ENCODE measurements around the gene NBDY. TPM values are rescaled to one million over a fixed set of nuclear protein-coding genes. Genes with fewer than 3 reads are reported as not detected.
"Not testable (repeated sequence)": the region's sequence is repeated elsewhere in the genome, so short reads cannot be mapped to it uniquely, and the experiment has no call there.

Gene NBDY
- total RNA-seq: 30.7 TPM
- long read RNA-seq, transcript NBDY-201 (3 exons, 1,529 nt): major isoform, 21 of 26 reads
- long read RNA-seq, partial matches to known transcripts: 2 of 26 reads
- long read RNA-seq, other reads (novel, unspliced or antisense): 3 of 26 reads

- Histone ChIP-seq H3K4me1 (peaks cover 4% of the 10 kb centered on the region), H3K27me3 (no peaks in the 10 kb centered on the region), H3K36me3 (no peaks in the 10 kb centered on the region), H3K27ac (peak within 1 kb of the TSS; percentile 85), H3K9me3 (no peaks in the 10 kb centered on the region), H3K4me3 (peak within 1 kb of the TSS; percentile 63)
- peak; percentile 95 for ATAC-seq
- TF ChIP-seq CTCF (IDR thresholded peaks at IDR 0.05): no peak
- intact Hi-C loops (cut with DNase I): no loop called here
- peak; percentile 63 for DNase-seq
Observed at GRCh38 chrX:56729152-56729850, at the start of gene NBDY. TSS of gene NBDY (plus strand) at chrX:56729243. CDS start at chrX:56729354, 111 bp downstream.

- H3K27ac ChIP-seq; intact Hi-C loops (cut with DNase I); H3K27me3 ChIP-seq; H3K36me3 ChIP-seq; H3K9me3 ChIP-seq; ATAC-seq; DNase-seq; H3K4me1 ChIP-seq; H3K4me3 ChIP-seq: not testable (repeated sequence)
Observed at GRCh38 chrX:56704530-56704929, 24.5 kb upstream of the NBDY start.

- H3K27me3 ChIP-seq: no peaks in the 10 kb centered on the region
- peak; percentile 56 for TF ChIP-seq CTCF (IDR thresholded peaks at IDR 0.05)
- ATAC-seq (peak; percentile 68), DNase-seq (no peak)
- H3K27ac ChIP-seq: no peak overlapping the region
- no peak overlapping the region for H3K4me3 ChIP-seq
- H3K9me3 ChIP-seq: no peaks in the 10 kb centered on the region
- intact Hi-C loops (cut with DNase I): no loop called here
- peaks cover 4% of the 10 kb centered on the region for H3K4me1 ChIP-seq
- H3K36me3 ChIP-seq: no peaks in the 10 kb centered on the region
Observed at GRCh38 chrX:56726605-56727004, 2.4 kb upstream of the NBDY start.

GRCh38 chrX:56727531-56727930 is 1.5 kb upstream of the NBDY start:
- Histone ChIP-seq H3K4me3 (no peak overlapping the region), H3K27ac (no peak overlapping the region), H3K36me3 (no peaks in the 10 kb centered on the region), H3K4me1 (peaks cover 4% of the 10 kb centered on the region), H3K27me3 (no peaks in the 10 kb centered on the region), H3K9me3 (no peaks in the 10 kb centered on the region)
- ATAC-seq (no peak), DNase-seq (no peak)
- no peak for TF ChIP-seq CTCF (IDR thresholded peaks at IDR 0.05)
- intact Hi-C loops (cut with DNase I): no loop called here

- intact Hi-C loops (cut with DNase I): no loop called here
- H3K4me3 ChIP-seq: peak overlapping the region; percentile 63
- no peak for TF ChIP-seq CTCF (IDR thresholded peaks at IDR 0.05)
- no peak for ATAC-seq
- H3K36me3 ChIP-seq: no peaks in the 10 kb centered on the region
- H3K4me1 ChIP-seq: peaks cover 4% of the 10 kb centered on the region
- H3K27ac ChIP-seq: no peak overlapping the region
- DNase-seq: no peak
- no peaks in the 10 kb centered on the region for H3K9me3 ChIP-seq
- H3K27me3 ChIP-seq: no peaks in the 10 kb centered on the region
Observed at GRCh38 chrX:56728321-56728720, 722 bp upstream of the NBDY start.

- ATAC-seq: no peak
- Histone ChIP-seq H3K27me3 (no peaks in the 10 kb centered on the region), H3K4me1 (peaks cover 4% of the 10 kb centered on the region), H3K9me3 (no peaks in the 10 kb centered on the region), H3K27ac (no peak overlapping the region), H3K36me3 (no peaks in the 10 kb centered on the region), H3K4me3 (peak overlapping the region; percentile 63)
- intact Hi-C loops (cut with DNase I): no loop called here
- no peak for TF ChIP-seq CTCF (IDR thresholded peaks at IDR 0.05)
- DNase-seq: no peak
Observed at GRCh38 chrX:56728752-56729151, 291 bp upstream of the NBDY start.

Data from upper lobe of right lung (tissue), 1 donor.